UCSD-AML1 (cell line): ENCODE data around the gene FGGY.
"Not testable (repeated sequence)": the region's sequence is repeated elsewhere in the genome, so short reads cannot be mapped to it uniquely, and the experiment has no call there.

ENCODE experiments used
- DNase-seq: peaks from one replicate; lab custom pipeline; 2025; ENCODE audit not compliant: unreplicated experiment; lab: John Stamatoyannopoulos, UW

The FGGY gene

GRCh38 chr1:59609245-59609644 is 312.4 kb downstream of the FGGY start:
- DNase-seq: no peak

DNA sequence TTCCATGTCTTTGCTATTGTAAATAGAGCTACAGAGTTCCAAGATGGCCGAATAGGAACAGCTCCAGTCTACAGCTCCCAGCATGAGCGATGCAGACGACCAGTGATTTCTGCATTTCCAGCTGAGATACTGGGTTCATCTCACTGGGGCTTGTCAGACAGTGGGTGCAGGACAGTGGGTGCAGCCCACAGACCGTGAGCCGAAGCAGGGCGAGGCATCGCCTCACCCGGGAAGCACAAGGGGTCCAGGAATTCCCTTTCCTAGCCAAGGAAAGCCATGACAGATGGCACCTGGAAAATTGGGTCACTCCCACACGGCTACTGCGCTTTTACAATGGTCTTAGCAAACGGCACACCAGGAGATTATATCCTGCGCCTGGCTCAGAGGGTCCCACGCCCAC is 313.6 kb downstream of the FGGY start:
- DNase-seq: not testable (repeated sequence)

- no peak for DNase-seq
Measured at GRCh38 chr1:59617434-59617833, 320.5 kb downstream of the FGGY start.

DNA sequence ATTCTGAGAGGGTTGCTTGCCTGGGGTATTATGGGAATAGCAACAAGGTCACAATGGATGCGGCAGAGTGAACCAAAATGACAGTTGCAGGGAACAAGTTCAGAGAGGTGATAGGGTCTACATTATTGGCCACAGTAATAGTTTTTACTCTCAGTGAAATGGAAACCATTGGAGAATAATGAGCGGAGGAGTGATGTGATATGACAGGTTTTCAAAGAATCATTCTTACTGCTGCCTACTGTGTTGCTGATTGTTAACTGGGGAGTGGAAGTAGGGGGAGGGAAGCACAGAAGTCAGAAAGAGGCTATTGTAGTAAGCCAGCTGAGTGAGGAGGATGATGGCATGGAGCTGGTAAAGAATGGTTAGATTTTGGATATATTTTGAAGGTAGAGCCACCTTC is 322.7 kb downstream of the FGGY start:
- no peak for DNase-seq

DNA sequence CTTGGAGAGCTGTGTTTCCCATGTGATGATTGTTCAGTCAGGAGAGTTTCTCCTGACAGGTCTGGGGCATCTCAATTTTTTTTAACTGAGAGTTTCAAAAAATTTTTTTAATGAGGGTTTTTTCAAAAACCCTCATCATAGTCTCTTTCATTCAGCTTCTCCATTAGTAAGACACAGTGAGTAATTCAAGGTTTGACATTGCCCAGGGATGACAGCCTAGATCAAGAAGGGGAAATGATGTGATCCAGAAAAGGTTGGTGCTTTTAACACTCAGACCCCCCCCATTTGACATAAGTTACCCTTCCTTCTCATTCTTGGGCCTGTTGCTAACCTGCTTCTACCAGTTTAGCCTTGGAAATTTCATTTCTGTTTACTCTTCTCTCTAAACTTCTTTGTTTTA is 328.5 kb downstream of the FGGY start:
- no peak for DNase-seq

DNA sequence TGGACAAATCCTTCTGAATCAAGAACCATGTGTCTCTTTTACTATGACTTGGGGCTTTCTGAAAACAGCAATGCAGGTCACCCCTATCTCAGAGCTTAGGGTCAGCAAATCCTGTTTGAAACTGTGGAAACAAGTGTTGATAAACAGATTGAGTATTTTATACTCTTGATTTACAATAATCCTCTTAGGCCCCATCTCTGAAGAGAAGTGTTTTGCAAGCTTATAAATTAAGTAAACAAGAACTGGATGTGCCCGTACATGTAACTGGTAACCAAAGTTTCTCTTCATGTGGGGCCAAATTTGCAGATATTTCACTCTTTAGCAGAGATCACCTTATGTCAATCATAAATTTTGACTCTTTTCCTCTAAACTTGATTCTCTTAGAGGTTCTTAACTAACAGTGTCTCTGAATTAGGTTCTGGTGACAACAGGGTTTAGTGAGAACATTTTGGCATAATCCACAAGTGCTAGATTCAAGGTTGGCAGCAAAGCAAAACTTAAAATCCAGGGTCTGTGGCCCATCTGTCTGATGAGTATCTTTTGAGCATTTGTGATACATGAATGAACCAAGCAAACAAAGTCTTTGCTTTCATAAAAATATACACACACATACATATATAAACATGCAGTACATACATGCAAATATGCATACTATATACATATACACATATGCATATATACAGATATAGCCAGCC is 334.8 kb downstream of the FGGY start:
- no peak for DNase-seq

- no peak for DNase-seq
Measured at GRCh38 chr1:59635097-59635496, 338.2 kb downstream of the FGGY start.

GRCh38 chr1:59638231-59638711 is 341.4 kb downstream of the FGGY start:
- no peak for DNase-seq

GRCh38 chr1:59639266-59639665 is 342.4 kb downstream of the FGGY start:
- no peak for DNase-seq

DNA sequence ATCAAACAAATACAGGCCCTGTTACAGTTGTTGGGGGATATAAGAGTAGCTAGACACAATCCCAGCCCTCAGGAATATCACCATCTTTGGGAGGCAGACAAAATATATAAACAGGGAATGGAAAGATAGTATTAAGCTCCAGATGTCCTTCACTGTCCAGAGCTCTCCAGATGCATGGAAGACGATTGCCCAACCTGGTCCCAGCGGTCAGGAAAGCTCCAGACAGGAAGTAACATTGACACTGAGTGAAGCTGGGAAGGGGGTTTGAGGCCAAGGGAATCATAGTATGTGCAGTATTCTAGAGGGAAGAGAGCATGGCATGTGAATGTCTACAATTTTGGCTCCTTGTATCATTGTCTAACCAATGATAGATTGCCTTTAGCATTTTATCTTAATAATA is 344.0 kb downstream of the FGGY start:
- no peak for DNase-seq

DNA sequence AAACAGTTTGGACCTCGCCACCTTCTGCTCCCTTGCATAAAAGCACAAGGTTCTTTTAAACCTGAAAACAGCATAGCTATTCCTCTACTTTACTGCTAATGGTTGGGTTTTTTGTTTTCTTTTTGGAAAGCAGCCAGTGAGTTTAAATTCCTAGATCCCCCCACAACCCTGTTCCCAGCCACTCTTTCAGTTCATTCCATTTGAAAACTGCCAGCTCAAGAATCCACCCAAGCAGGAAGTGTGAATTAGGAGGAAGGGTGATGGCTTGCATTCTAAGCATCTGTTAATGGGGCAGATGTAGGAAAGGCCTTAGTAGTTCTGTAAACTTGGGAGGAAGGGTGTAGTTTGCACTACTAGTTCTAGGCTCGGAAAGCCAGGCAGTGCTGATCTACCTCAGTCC is 344.9 kb downstream of the FGGY start:
- no peak for DNase-seq

DNA sequence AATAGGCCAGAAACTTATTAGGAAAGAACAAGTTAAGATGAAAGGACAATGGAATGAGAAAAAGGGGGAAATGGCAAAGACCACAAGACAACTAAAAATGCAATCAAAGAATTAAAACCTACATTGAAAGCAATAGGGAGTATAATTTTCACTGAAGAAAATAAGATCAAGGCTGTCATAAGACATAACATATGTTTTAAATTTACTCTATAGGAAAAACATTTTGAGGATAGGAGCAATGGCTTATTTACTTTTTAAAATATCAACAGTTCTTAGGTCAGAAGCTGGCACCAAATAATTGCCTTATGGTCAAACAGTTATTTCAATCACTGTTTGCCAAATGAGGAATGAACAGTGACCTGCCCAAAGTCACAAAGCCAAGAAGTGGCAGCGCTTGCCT is 346.6 kb downstream of the FGGY start:
- DNase-seq: no peak

DNA sequence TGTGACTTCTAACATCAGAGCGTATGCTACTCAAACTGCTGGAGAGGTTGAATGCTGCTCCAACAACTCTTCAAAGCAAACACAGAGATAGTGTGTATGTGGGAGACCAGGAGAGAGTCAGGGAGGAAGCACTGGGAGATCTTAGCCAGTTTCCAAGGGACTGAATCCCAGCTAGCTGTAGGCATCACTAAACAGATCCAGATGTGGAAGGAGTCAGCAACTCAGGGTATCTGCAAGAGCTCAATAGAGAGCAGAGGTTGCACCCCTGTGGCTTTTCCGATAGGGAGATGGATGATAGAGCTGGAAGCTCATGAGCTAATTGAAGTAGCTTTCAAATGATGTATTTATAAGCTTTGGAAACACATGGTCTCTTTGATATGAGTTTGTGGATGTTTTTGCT is 349.0 kb downstream of the FGGY start:
- no peak for DNase-seq

DNA sequence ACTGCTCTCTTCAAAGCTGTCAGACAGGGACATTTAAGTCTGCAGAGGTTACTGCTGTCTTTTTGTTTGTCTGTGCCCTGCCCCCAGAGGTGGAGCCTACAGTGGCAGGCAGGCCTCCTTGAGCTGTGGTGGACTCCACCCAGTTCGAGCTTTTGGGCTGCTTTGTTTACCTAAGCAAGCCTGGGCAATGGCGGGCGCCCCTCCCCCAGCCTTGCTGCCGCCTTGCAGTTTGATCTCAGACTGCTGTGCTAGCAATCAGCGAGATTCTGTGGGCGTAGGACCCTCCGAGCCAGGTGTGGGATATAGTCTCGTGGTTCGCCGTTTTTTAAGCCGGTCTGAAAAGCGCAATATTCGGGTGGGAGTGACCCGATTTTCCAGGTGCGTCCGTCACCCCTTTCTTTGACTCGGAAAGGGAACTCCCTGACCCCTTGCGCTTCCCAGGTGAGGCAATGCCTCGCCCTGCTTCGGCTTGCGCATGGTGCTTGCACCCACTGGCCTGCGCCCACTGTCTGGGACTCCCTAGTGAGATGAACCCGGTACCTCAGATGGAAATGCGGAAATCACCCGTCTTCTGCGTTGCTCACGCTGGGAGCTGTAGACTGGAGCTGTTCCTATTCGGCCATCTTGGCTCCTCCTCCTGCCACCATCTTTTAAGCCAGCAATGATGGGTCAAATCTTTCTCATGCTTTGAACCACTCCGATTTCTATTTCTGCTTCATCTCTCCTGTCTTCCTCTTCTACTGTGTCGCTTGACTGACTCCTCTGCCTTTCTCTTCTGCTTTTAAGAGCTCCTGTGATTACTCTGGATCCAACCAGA is 356.5 kb downstream of the FGGY start:
- DNase-seq: not testable (repeated sequence)

GRCh38 chr1:59653968-59654367 is 357.1 kb downstream of the FGGY start:
- no peak for DNase-seq

DNA sequence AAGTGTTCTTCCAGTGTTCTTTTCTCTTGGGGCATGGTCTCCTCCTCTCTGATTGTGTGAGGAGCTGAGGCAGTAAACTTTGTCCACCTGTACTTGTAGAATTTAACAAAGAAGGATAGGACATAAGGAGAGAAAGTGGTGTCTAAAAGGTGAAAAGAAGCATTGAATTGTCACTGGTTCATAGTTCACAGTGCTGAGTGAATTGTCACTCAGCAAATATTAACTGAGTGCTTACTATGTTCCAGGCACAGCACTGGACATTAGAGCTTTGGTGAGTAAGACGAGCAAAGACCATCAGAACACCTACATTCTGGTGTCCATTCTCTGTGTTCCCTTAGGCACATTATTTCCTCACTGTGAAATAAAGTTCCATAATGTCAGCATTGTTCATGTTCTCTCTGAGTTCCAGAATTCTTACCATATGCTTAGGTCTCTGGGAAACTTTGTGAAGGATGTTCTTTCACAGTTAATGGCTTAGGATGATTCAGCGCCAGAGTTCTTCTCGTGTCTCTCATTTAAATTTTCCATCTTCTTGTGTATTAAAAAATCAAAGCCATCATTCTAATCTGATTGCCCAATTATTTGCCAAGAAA is 361.1 kb downstream of the FGGY start:
- no peak for DNase-seq

GRCh38 chr1:59664166-59664565 is 367.3 kb downstream of the FGGY start:
- no peak for DNase-seq

DNA sequence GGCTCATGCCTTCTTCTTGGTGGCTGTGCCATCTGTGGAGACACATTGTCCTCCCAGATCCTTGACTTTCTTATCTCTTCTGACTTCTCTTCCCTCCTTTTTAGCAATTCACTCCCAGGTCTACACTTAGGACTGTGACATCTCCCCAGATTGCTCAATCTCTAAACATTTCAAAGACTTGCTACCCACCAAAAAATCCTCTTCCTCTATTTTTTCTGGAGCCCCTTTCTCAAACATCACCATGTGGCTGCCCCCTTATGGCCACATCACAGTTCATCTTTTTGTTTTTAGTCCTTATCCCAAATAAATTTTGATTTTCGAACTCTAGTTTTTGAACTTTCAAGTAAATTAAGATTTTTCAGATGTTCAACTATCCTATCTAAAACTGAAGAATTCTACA is 369.2 kb downstream of the FGGY start:
- no peak for DNase-seq

GRCh38 chr1:59667020-59667419 is 370.1 kb downstream of the FGGY start:
- no peak for DNase-seq

- DNase-seq: no peak
Measured at GRCh38 chr1:59669752-59670312, 372.9 kb downstream of the FGGY start.

DNA sequence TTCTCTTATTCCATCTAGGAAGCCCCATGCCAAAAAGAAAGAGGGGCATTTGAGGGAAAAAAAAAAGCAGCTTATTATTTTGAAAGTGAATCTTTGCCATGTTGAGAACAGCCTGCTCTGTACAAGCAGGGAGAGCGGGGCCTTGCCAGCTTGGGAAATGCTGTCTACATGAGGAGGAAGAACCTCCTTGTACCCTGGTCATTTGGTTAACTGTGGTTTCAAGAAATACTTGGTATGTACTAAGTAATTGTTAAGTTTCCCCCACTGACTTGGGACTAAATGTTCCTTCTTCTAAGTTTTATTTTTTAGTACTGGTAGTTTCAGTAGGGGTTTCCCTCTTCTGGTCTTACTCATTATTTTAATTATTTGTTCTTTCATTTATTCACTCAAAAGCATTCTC is 373.8 kb downstream of the FGGY start:
- no peak for DNase-seq
